IMR-90 (cell line): ENCODE measurements around the gene DPP6. TPM values are rescaled to one million over a fixed set of nuclear protein-coding genes. Genes with fewer than 3 reads are reported as not detected.

Experiments used
- ATAC-seq: fragments of 200-7000 bp; cut with Tn5 transposase; 2 replicates; pipeline ENCODE4 v1.9.1; 2020; ENCODE audit warnings: low read depth, mild to moderate bottlenecking, moderate library complexity
- BruUV-seq: library from RNA; stranded (reverse); fragments of 400-500 nt; replicated peaks from 2 replicates; lab custom pipeline; 2021; lab: Mats Ljungman, UMichigan
- CTCF ChIA-PET: fragments of 300-600 bp; formaldehyde crosslinking; extraction: SDS; loops from one replicate; lab custom pipeline; 2021; ENCODE audit warnings: antibody characterized with exemption; lab: Yijun Ruan, JAX
- POLR2A ChIA-PET: fragments of 300-600 bp; sonication (Branson Sonifier 250); formaldehyde crosslinking; loops from one replicate; lab custom pipeline; 2022; ENCODE audit warnings: antibody characterized with exemption; ENCODE audit not compliant: unreplicated experiment; lab: Charles Lee
- DNase-seq: peaks from one replicate; pipeline ENCODE4 v3.0.0; 2013
- H2AFZ ChIP-seq: replicated peaks from 2 replicates; pipeline ENCODE3; 2013; ENCODE audit warnings: low read length, mild to moderate bottlenecking; ENCODE audit not compliant: poor library complexity
- H2AK5ac ChIP-seq: 2 replicates; pipeline ENCODE4 v1.6.1; 2013; ENCODE audit warnings: low read depth, low read length, inconsistent platforms
- H2AK9ac ChIP-seq: replicated peaks from 2 replicates; pipeline ENCODE3; 2013; ENCODE audit warnings: mild to moderate bottlenecking, low read depth, low read length, moderate library complexity; ENCODE audit not compliant: poor library complexity
- H2BK120ac ChIP-seq: 2 replicates; pipeline ENCODE4 v1.6.1; 2013; ENCODE audit warnings: low read depth, low read length, inconsistent platforms
- H2BK15ac ChIP-seq: 3 replicates; pipeline ENCODE4 v1.6.1; 2013; ENCODE audit warnings: low read depth, low read length, inconsistent platforms
- H2BK20ac ChIP-seq: 2 replicates; pipeline ENCODE4 v1.6.1; 2013; ENCODE audit warnings: low read depth, mild to moderate bottlenecking, inconsistent platforms, low read length, moderate library complexity
- H2BK5ac ChIP-seq: 2 replicates; pipeline ENCODE4 v1.6.1; 2013; ENCODE audit warnings: mild to moderate bottlenecking, low read depth, low read length, inconsistent platforms; ENCODE audit not compliant: poor library complexity, severe bottlenecking
- H3K14ac ChIP-seq: replicated peaks from 2 replicates; pipeline ENCODE4 v1.6.1; 2013; ENCODE audit warnings: low read depth, low read length, inconsistent platforms
- H3K18ac ChIP-seq: 2 replicates; pipeline ENCODE4 v1.6.1; 2013; ENCODE audit warnings: low read depth, low read length, control low read depth
- H3K23ac ChIP-seq: 2 replicates; pipeline ENCODE4 v1.6.1; 2013; ENCODE audit warnings: low read depth, low read length, inconsistent platforms
- H3K27ac ChIP-seq: 2 replicates; pipeline ENCODE4 v1.5.1; 2013; ENCODE audit warnings: mild to moderate bottlenecking, control low read depth, low read length; ENCODE audit not compliant: insufficient read depth
- H3K27me3 ChIP-seq: 2 replicates; pipeline ENCODE4 v1.6.1; 2013; ENCODE audit warnings: low read length; ENCODE audit not compliant: control insufficient read depth, insufficient read depth
- H3K36me3 ChIP-seq: 2 replicates; pipeline ENCODE4 v1.6.1; 2013; ENCODE audit warnings: low read length, mixed read lengths; ENCODE audit not compliant: control insufficient read depth, insufficient read depth
- H3K4ac ChIP-seq: 2 replicates; pipeline ENCODE4 v1.6.1; 2013; ENCODE audit warnings: low read depth, low read length, inconsistent platforms
- H3K4me1 ChIP-seq: 2 replicates; pipeline ENCODE4 v1.6.1; 2013; ENCODE audit warnings: low read length, mixed read lengths; ENCODE audit not compliant: control insufficient read depth, insufficient read depth
- H3K4me2 ChIP-seq: 2 replicates; pipeline ENCODE4 v1.6.1; 2013; ENCODE audit warnings: low read depth, mild to moderate bottlenecking, control low read depth, low read length, moderate library complexity
- H3K4me3 ChIP-seq: 2 replicates; pipeline ENCODE4 v1.5.1; 2013; ENCODE audit warnings: low read depth, mild to moderate bottlenecking, control low read depth, low read length, moderate library complexity; ENCODE audit not compliant: insufficient read depth
- H3K56ac ChIP-seq: 2 replicates; pipeline ENCODE4 v1.6.1; 2013; ENCODE audit warnings: low read length, inconsistent platforms; ENCODE audit not compliant: insufficient read depth; ENCODE audit errors: extremely low read depth
- H3K79me1 ChIP-seq, 2 experiments: 2 replicates each; pipeline ENCODE4 v1.6.1; 2013; ENCODE audit warnings: low read length in 2 of 2, inconsistent platforms in 1 of 2, low read depth in 1 of 2
- H3K9ac ChIP-seq: 2 replicates; pipeline ENCODE4 v1.6.1; 2013; ENCODE audit warnings: low read depth, low read length, control low read depth
- H3K9me1 ChIP-seq: 2 replicates; pipeline ENCODE4 v1.6.1; 2013; ENCODE audit warnings: low read length, inconsistent platforms; ENCODE audit not compliant: insufficient read depth
- H3K9me3 ChIP-seq: 2 replicates; pipeline ENCODE4 v1.6.1; 2013; ENCODE audit warnings: low read length; ENCODE audit not compliant: control insufficient read depth, insufficient read depth
- H4K20me1 ChIP-seq: 2 replicates; pipeline ENCODE4 v1.6.1; 2013; ENCODE audit warnings: low read length, inconsistent platforms; ENCODE audit not compliant: insufficient read depth
- H4K5ac ChIP-seq: 2 replicates; pipeline ENCODE4 v1.6.1; 2013; ENCODE audit warnings: mild to moderate bottlenecking, low read depth, low read length, control low read depth
- H4K8ac ChIP-seq, 2 experiments: 2 replicates each; pipeline ENCODE4 v1.6.1; 2013; ENCODE audit warnings: low read depth in 2 of 2, low read length in 2 of 2, control low read depth in 1 of 2, inconsistent platforms in 1 of 2
- H4K91ac ChIP-seq: 2 replicates; pipeline ENCODE4 v1.6.1; 2013; ENCODE audit warnings: low read depth, low read length, inconsistent platforms; ENCODE audit not compliant: insufficient read depth
- BHLHE40 ChIP-seq: fragments of 150-350 bp; IDR thresholded peaks from 2 replicates; pipeline ENCODE4 v1.6.1; 2016; ENCODE audit warnings: mild to moderate bottlenecking, low read depth, low read length
- CEBPB ChIP-seq: IDR thresholded peaks from 2 replicates; pipeline ENCODE4 v1.6.1; 2012; ENCODE audit warnings: low read depth, low read length, improper control_type of control experiment
- CTCF ChIP-seq: conservative IDR thresholded peaks from 2 replicates; pipeline ENCODE4 v1.5.1; 2012; ENCODE audit warnings: mild to moderate bottlenecking, low read depth, low read length, improper control_type of control experiment
- FOS ChIP-seq: fragments of 150-350 bp; IDR thresholded peaks from 2 replicates; pipeline ENCODE4 v1.6.1; 2016; ENCODE audit warnings: low read depth, low read length
- MAFK ChIP-seq: IDR thresholded peaks from 2 replicates; pipeline ENCODE4 v1.6.1; 2012; ENCODE audit warnings: low read depth, low read length, improper control_type of control experiment
- MXI1 ChIP-seq: IDR thresholded peaks from 2 replicates; pipeline ENCODE4 v1.6.1; 2012; ENCODE audit warnings: low read depth, mild to moderate bottlenecking, low read length, moderate library complexity, borderline replicate concordance
- NFE2L2 ChIP-seq: fragments of 150-350 bp; IDR thresholded peaks from 2 replicates; pipeline ENCODE4 v1.6.1; 2016; ENCODE audit warnings: low read depth, mild to moderate bottlenecking, low read length
- POLR2A ChIP-seq: IDR thresholded peaks from 2 replicates; pipeline ENCODE4 v1.6.1; 2012; ENCODE audit warnings: mild to moderate bottlenecking, low read depth, low read length
- RAD21 ChIP-seq: IDR thresholded peaks from 2 replicates; pipeline ENCODE4 v1.6.1; 2012; ENCODE audit warnings: low read length, improper control_type of control experiment
- RCOR1 ChIP-seq: IDR thresholded peaks from 2 replicates; pipeline ENCODE4 v1.6.1; 2012; ENCODE audit warnings: mild to moderate bottlenecking, low read length, improper control_type of control experiment; ENCODE audit not compliant: insufficient replicate concordance
- RFX5 ChIP-seq: IDR thresholded peaks from 2 replicates; pipeline ENCODE4 v1.8.0; 2012; ENCODE audit warnings: low read depth, mild to moderate bottlenecking, low read length, moderate library complexity
- SMC3 ChIP-seq: fragments of 150-350 bp; IDR thresholded peaks from 2 replicates; pipeline ENCODE4 v1.6.1; 2016; ENCODE audit warnings: low read depth, mild to moderate bottlenecking, antibody characterized with exemption, low read length, moderate library complexity
- USF2 ChIP-seq: fragments of 150-350 bp; IDR thresholded peaks from 2 replicates; pipeline ENCODE4 v1.6.1; 2017; ENCODE audit warnings: mild to moderate bottlenecking, antibody characterized with exemption, low read length, low read depth
- WGBS, 2 experiments: methylation state at CpG; one replicate each; pipeline versions ENCODE4 v1.1.5 to v1.1.7; 2013; ENCODE audit warnings: missing lambda C conversion rate in 2 of 2; ENCODE audit not compliant: insufficient read length in 1 of 2; ENCODE audit errors: extremely low coverage in 2 of 2; 5-methylcytosine and 5-hydroxymethylcytosine counted together
- dilution Hi-C: fragments of 300-500 bp; cut with HindIII; formaldehyde crosslinking; loops from one replicate; pipeline ENCODE4 v1.14.3; 2018; ENCODE audit warnings: low sequenced_read_pairs; ENCODE audit not compliant: unreplicated experiment
- in situ Hi-C: fragments of 300-500 bp; cut with MboI; formaldehyde crosslinking; loops from 3 replicates; pipeline ENCODE4 v1.14.3; 2019; ENCODE audit warnings: low sequenced_read_pairs, inconsistent platforms, mixed read lengths
- intact Hi-C: fragments of 100-400 bp; cut with micrococcal nuclease; formaldehyde crosslinking; loops from 2 replicates; pipeline ENCODE4 v1.10.0; 2022
- polyA plus RNA-seq, 3 experiments: library from polyadenylated mRNA; depleted of rRNA; stranded (reverse); fragments of >200 nt; gene quantifications; 2 replicates each; pipeline ENCODE4 v1.2.3, GENCODE V29; 2012; ENCODE audit warnings: low replicate concordance in 1 of 3
- total RNA-seq: library from RNA; depleted of rRNA; stranded (reverse); fragments of >200 nt; gene quantifications from 2 replicates; pipeline ENCODE4 v1.2.3, GENCODE V29; 2012

Gene DPP6
- total and polyA plus RNA-seq, 2 of the 4 experiments (the other 2 are of a cell fraction), result not detected

- Histone ChIP-seq H2AK5ac (no peak overlapping the region), H3K4ac (no peak overlapping the region), H4K5ac (no peak overlapping the region), H3K79me1 (no peaks in the 10 kb centered on the region), H4K8ac (no peak overlapping the region), H2BK5ac (no peak overlapping the region), H2AFZ (no peak overlapping the region), H2BK120ac (no peak overlapping the region), H3K9ac (no peak overlapping the region), H3K4me2 (no peak overlapping the region), H3K27ac (no peak overlapping the region), H3K9me3 (peaks cover 40% of the 10 kb centered on the region), H4K91ac (no peak overlapping the region), H4K20me1 (no peaks in the 10 kb centered on the region), H3K56ac (no peak overlapping the region), H3K4me1 (no peaks in the 10 kb centered on the region), H3K36me3 (no peaks in the 10 kb centered on the region), H3K23ac (no peak overlapping the region), H3K9me1 (no peaks in the 10 kb centered on the region), H2BK15ac (no peak overlapping the region), H2BK20ac (no peak overlapping the region), H3K27me3 (no peaks in the 10 kb centered on the region), H2AK9ac (no peak overlapping the region), H3K4me3 (no peak overlapping the region), H3K18ac (no peak overlapping the region), H3K14ac (no peak overlapping the region)
- intact Hi-C loops, result no loop called here
- ATAC-seq (no peak), DNase-seq (no peak)
- dilution Hi-C loops, result no loop called here
- CTCF ChIA-PET, result no interaction called here
- POLR2A ChIA-PET, result no interaction called here
- BruUV-seq, result no TSS peak
- in situ Hi-C loops, result no loop called here
- 58% methylated on average over 5 of the region's 16 CpGs; no CpG with 5 or more reads in 1 of the 2 experiments for WGBS, 2 experiments
- no peak for TF ChIP-seq RFX5
- TF ChIP-seq MAFK, result no peak
- no peak for TF ChIP-seq MXI1
- TF ChIP-seq RAD21, result no peak
- no peak for TF ChIP-seq POLR2A
- no peak for TF ChIP-seq BHLHE40
- TF ChIP-seq CEBPB, result no peak
- no peak for TF ChIP-seq CTCF
- TF ChIP-seq NFE2L2, result no peak
- TF ChIP-seq USF2, result no peak
- TF ChIP-seq FOS, result no peak
- TF ChIP-seq RCOR1, result no peak
- no peak for TF ChIP-seq SMC3
These were observed 811.7 kb downstream of the DPP6 start for GRCh38 chr7:154863766-154864522.
